CD14-positive monocyte (primary cell): ENCODE results near the gene TTC21A. TPM values are rescaled to one million over a fixed set of nuclear protein-coding genes. Genes with fewer than 3 reads are reported as not detected.

Experiments
- DNase-seq, 3 donors: peaks; one replicate each; pipeline ENCODE4 v3.0.0-alpha.2; 2011 to 2022
- H2AFZ ChIP-seq: 2 replicates; pipeline ENCODE4 v1.6.0; 2012; ENCODE audit warnings: mild to moderate bottlenecking, low read depth, low read length, inconsistent platforms; ENCODE audit not compliant: insufficient read depth, poor library complexity, severe bottlenecking
- H3K27ac ChIP-seq, 2 donors: 1 replicate in 1 of 2; 2 replicates in 1 of 2; pipeline ENCODE4 v1.5.1; 2012 to 2013; ENCODE audit warnings: low read length in 2 of 2, control low read depth in 1 of 2, inconsistent platforms in 1 of 2, low read depth in 1 of 2, mild to moderate bottlenecking in 1 of 2
- H3K27me3 ChIP-seq, 2 donors: one replicate each; pipeline versions ENCODE4 v1.6.0 to v1.6.1; 2011 to 2013; ENCODE audit warnings: low read length in 2 of 2; ENCODE audit not compliant: control insufficient read depth in 2 of 2, insufficient read depth in 2 of 2
- H3K36me3 ChIP-seq, 2 donors: replicated peaks in 1 of 2; 1 replicate in 1 of 2; 2 replicates in 1 of 2; pipeline versions ENCODE4 v1.5.1 to v1.6.1; 2012 to 2013; ENCODE audit warnings: low read length in 2 of 2, control low read depth in 1 of 2, inconsistent platforms in 1 of 2, mild to moderate bottlenecking in 1 of 2; ENCODE audit not compliant: insufficient read depth in 2 of 2, control insufficient read depth in 1 of 2
- H3K4me1 ChIP-seq, 2 donors: 1 replicate in 1 of 2; 2 replicates in 1 of 2; pipeline versions ENCODE4 v1.5.1 to v1.6.1; 2012 to 2013; ENCODE audit warnings: low read length in 2 of 2, control low read depth in 1 of 2, inconsistent platforms in 1 of 2, mild to moderate bottlenecking in 1 of 2, moderate library complexity in 1 of 2; ENCODE audit not compliant: insufficient read depth in 2 of 2, control insufficient read depth in 1 of 2
- H3K4me2 ChIP-seq: replicated peaks from 2 replicates; pipeline ENCODE3; 2012; ENCODE audit warnings: low read length, moderate library complexity, mild to moderate bottlenecking; ENCODE audit not compliant: poor library complexity, severe bottlenecking; ENCODE audit errors: extremely low read depth
- H3K4me3 ChIP-seq, 3 experiments: fragments of 200-600 bp in 1 of 3; sonication (generic) in 1 of 3; replicated peaks in 1 of 3; 1 replicate in 2 of 3; 2 replicates in 1 of 3; pipeline ENCODE4 v1.5.1; 2011 to 2013; ENCODE audit warnings: low read length in 3 of 3, mild to moderate bottlenecking in 3 of 3, control low read depth in 2 of 3, low read depth in 2 of 3, inconsistent platforms in 1 of 3, moderate library complexity in 1 of 3
- H3K79me2 ChIP-seq: 2 replicates; pipeline ENCODE4 v1.6.0; 2012; ENCODE audit warnings: mild to moderate bottlenecking, control low read depth, inconsistent platforms, low read length, moderate library complexity; ENCODE audit not compliant: insufficient read depth
- H3K9ac ChIP-seq: 2 replicates; pipeline ENCODE4 v1.6.0; 2017; ENCODE audit warnings: low read length, mild to moderate bottlenecking; ENCODE audit not compliant: insufficient read depth, poor library complexity, severe bottlenecking
- H3K9me3 ChIP-seq, 2 donors: replicated peaks in 1 of 2; 1 replicate in 1 of 2; 2 replicates in 1 of 2; pipeline versions ENCODE4 v1.5.1 to v1.6.1; 2012 to 2013; ENCODE audit warnings: low read length in 2 of 2, control low read depth in 1 of 2; ENCODE audit not compliant: control insufficient read depth in 1 of 2, insufficient read depth in 1 of 2
- H4K20me1 ChIP-seq: 2 replicates; pipeline ENCODE4 v1.6.0; 2012; ENCODE audit warnings: mild to moderate bottlenecking, low read length, control low read depth, moderate library complexity; ENCODE audit not compliant: insufficient read depth
- H3K27ac Mint-ChIP-seq, 7 donors: one replicate each; pipeline ENCODE4 v1.8.0; 2020; ENCODE audit warnings: mild to moderate bottlenecking in 7 of 7, mixed read lengths in 7 of 7, moderate library complexity in 6 of 7, inconsistent platforms in 2 of 7
- H3K27me3 Mint-ChIP-seq, 3 donors: one replicate each; pipeline ENCODE4 v1.8.0; 2021 to 2022; ENCODE audit warnings: low read depth in 3 of 3, mild to moderate bottlenecking in 3 of 3, mixed read lengths in 3 of 3, moderate library complexity in 3 of 3, inconsistent platforms in 1 of 3
- H3K36me3 Mint-ChIP-seq, 2 donors: one replicate each; pipeline ENCODE4 v1.8.0; 2020; ENCODE audit warnings: mixed read lengths in 2 of 2, inconsistent platforms in 1 of 2, mild to moderate bottlenecking in 1 of 2
- H3K4me1 Mint-ChIP-seq: one replicate; pipeline ENCODE4 v1.8.0; 2020; ENCODE audit warnings: mild to moderate bottlenecking, mixed read lengths
- H3K4me3 Mint-ChIP-seq, 2 donors: one replicate each; pipeline ENCODE4 v1.8.0; 2020; ENCODE audit warnings: mild to moderate bottlenecking in 2 of 2, mixed read lengths in 2 of 2, moderate library complexity in 1 of 2
- H3K9me3 Mint-ChIP-seq, 7 donors: one replicate each; pipeline ENCODE4 v1.8.0; 2020 to 2022; ENCODE audit warnings: mixed read lengths in 7 of 7, mild to moderate bottlenecking in 6 of 7, moderate library complexity in 6 of 7, inconsistent platforms in 2 of 7
- WGBS: methylation state at CpG from one replicate; pipeline ENCODE4 v1.1.5; 2013; ENCODE audit warnings: missing lambda C conversion rate; ENCODE audit not compliant: insufficient coverage; 5-methylcytosine and 5-hydroxymethylcytosine counted together
- intact Hi-C, 2 donors: fragments of 100-400 bp; cut with micrococcal nuclease; formaldehyde crosslinking; loops; one replicate each; pipeline versions ENCODE4 v1.15.0 to v1.15.1; 2023
- polyA plus RNA-seq, 3 donors: library from polyadenylated mRNA; depleted of rRNA in 1 of 3; unstranded in 2 of 3; stranded (reverse) in 1 of 3; fragments of 300-500 nt in 2 of 3; fragments of >200 nt in 1 of 3; fragmentation: Illumina TruSeq in 2 of 3; gene quantifications; 1 replicate in 2 of 3; 2 replicates in 1 of 3; pipeline ENCODE4 v1.2.3, GENCODE V29; 2012 to 2021
- TF ChIP-seq, protein P1 (sequence below): fragments of 200-600 bp; IDR thresholded peaks from one replicate; pipeline ENCODE4 v1.8.0; 2022; ENCODE audit warnings: antibody characterized with exemption, mild to moderate bottlenecking

Gene TTC21A
- polyA plus RNA-seq, 3 donors = 0.67 to 12.9 (median 2.2) TPM

DNA sequence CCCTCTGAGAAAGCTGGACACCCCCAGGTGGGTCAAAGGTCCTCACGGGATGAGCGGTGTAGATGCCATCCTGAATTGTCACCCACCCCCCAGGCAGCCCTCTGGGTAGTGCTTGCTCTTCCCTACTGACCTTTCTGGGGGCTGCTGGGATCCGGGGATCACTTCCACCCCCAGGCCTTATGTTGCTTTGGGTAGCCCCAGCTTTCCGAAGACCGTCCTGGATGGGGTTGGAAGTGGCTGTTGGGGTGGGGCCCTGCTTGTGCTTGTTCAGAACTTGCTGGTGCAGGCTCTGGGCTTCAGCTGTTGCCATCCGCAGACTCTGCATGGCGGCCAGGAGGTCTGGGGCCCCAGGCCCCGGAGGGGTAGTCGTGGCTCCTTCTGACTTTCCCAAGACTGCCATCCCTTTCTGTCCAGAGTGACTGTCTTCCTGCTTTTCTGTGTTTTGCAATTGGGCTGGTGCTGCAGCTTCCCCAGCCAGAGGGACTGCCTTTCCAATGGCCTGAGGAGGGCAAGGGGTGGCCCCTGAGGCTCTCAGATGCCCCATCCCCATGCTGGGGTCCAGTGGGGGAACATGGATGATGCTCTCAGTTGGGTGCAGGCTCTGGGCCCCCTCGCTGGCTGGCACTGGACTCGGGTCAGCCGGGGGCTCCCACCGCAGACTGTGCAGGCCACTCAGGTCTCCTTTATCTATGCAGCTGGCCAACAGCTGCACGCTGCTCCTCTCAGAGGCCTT is 78.6 kb downstream of the TTC21A start:
- 83% methylated on average over 10 of the region's 14 CpGs for WGBS

DNA sequence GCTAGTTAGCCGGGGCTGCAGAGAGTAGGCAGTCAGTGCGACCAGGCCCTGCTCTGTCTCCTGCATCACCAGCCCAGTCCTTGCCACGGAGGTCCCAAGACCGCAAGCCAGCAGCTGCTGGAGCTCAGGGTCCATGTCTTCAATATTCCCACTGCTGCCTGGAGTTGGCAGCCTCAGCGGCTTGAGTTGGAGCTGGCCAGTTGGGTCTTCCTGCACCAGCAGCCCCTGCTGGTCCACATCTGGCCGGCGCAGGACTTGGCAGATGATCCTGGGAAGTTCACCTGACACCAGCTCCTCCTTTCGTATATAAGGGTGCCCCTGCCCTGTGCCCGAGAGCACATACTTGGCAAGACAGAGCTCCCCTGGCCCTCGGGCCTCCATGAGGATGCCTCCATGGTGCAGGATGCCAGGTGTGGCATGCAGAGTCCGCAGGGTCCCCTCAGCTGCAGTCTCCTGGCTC is 79.2 kb downstream of the TTC21A start:
- H3K27ac Mint-ChIP-seq = no peak overlapping the region
- peaks cover 8% of the 10 kb centered on the region for H3K4me1 Mint-ChIP-seq
- H3K4me3 ChIP-seq = no peak overlapping the region
- H4K20me1 ChIP-seq = no peaks in the 10 kb centered on the region
- DNase-seq = no peak
- H3K27me3 ChIP-seq = no peaks in the 10 kb centered on the region
- 98% methylated on average over 11 of the region's 11 CpGs for WGBS
- H3K4me1 ChIP-seq = no peaks in the 10 kb centered on the region
- H3K4me3 Mint-ChIP-seq = no peak overlapping the region
- no peak overlapping the region for H3K9ac ChIP-seq
- H2AFZ ChIP-seq = no peak overlapping the region
- no peaks in the 10 kb centered on the region for H3K36me3 ChIP-seq
- intact Hi-C loops = no loop called here
- H3K79me2 ChIP-seq = no peaks in the 10 kb centered on the region
- no peak overlapping the region for H3K27ac ChIP-seq
- no peaks in the 10 kb centered on the region for H3K36me3 Mint-ChIP-seq
- H3K4me2 ChIP-seq = no peak overlapping the region
- peaks cover 0 to 3% (median 0%) of the 10 kb centered on the region in 7 donors for H3K9me3 Mint-ChIP-seq
- peaks cover 0 to 5% (median 0%) of the 10 kb centered on the region in 3 donors for H3K27me3 Mint-ChIP-seq
- TF ChIP-seq, protein P1, sequence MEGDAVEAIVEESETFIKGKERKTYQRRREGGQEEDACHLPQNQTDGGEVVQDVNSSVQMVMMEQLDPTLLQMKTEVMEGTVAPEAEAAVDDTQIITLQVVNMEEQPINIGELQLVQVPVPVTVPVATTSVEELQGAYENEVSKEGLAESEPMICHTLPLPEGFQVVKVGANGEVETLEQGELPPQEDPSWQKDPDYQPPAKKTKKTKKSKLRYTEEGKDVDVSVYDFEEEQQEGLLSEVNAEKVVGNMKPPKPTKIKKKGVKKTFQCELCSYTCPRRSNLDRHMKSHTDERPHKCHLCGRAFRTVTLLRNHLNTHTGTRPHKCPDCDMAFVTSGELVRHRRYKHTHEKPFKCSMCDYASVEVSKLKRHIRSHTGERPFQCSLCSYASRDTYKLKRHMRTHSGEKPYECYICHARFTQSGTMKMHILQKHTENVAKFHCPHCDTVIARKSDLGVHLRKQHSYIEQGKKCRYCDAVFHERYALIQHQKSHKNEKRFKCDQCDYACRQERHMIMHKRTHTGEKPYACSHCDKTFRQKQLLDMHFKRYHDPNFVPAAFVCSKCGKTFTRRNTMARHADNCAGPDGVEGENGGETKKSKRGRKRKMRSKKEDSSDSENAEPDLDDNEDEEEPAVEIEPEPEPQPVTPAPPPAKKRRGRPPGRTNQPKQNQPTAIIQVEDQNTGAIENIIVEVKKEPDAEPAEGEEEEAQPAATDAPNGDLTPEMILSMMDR = no peak
- H3K9me3 ChIP-seq = no peaks in the 10 kb centered on the region

More for the DNA sequence above, 78.6 kb downstream of the TTC21A start:
- intact Hi-C loops = no loop called here
- no peak overlapping the region for H3K4me2 ChIP-seq
- Mint-ChIP-seq H3K4me1 (peaks cover 11% of the 10 kb centered on the region), H3K9me3 (peaks cover 0 to 3% (median 0%) of the 10 kb centered on the region in 7 donors), H3K4me3 (no peak overlapping the region), H3K36me3 (no peaks in the 10 kb centered on the region), H3K27ac (no peak overlapping the region), H3K27me3 (peaks cover 2 to 5% (median 2%) of the 10 kb centered on the region in 3 donors)
- no peak for DNase-seq
- H3K9me3 ChIP-seq = no peaks in the 10 kb centered on the region
- H4K20me1 ChIP-seq = no peaks in the 10 kb centered on the region
- no peaks in the 10 kb centered on the region for H3K36me3 ChIP-seq
- no peaks in the 10 kb centered on the region for H3K27me3 ChIP-seq
- H3K9ac ChIP-seq = no peak overlapping the region
- no peak overlapping the region for H3K4me3 ChIP-seq
- peaks cover 2 to 3% of the 10 kb centered on the region in 2 donors for H3K4me1 ChIP-seq
- no peaks in the 10 kb centered on the region for H3K79me2 ChIP-seq
- no peak overlapping the region for H2AFZ ChIP-seq
- H3K27ac ChIP-seq = no peak overlapping the region
- TF ChIP-seq, protein P1 = no peak
